HG03354 (cell line): ENCODE results near the gene FAM171A1.

ENCODE experiments used
- ATAC-seq: cut with Tn5 transposase; IDR thresholded peaks from one replicate; pipeline ENCODE4 v1.9.1; 2021; ENCODE audit warnings: mild to moderate bottlenecking; ENCODE audit not compliant: unreplicated experiment, poor library complexity, severe bottlenecking

FAM171A1 gene

GRCh38 chr10:15378569-15378968 is 7.5 kb upstream of the FAM171A1 start:
- ATAC-seq: no peak

- no peak for ATAC-seq
Measured at GRCh38 chr10:15374566-15374965, 3.5 kb upstream of the FAM171A1 start.

GRCh38 chr10:15374156-15374555 is 3.1 kb upstream of the FAM171A1 start:
- ATAC-seq: no peak

DNA sequence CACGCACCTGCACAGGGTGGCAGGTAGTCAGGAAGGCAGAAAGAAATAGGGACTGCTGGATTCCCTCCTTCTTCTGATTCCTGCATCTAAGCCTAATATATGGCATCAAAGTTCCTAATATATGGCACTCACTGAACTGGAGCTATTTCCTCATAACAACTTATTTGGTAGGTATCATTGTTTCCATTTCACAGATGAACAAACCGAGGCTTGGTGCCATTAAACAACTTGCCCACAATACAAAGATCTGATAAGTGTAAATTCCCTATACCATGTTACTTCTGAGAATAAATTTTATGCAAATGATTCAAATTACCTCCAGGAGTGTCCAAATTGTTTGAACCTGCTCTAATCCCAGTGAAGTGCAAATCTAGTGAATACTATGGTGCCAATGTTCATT is 2.1 kb upstream of the FAM171A1 start:
- ATAC-seq: no peak

- ATAC-seq: peak; percentile 38
Measured at GRCh38 chr10:15370212-15370855, 755 bp downstream of the FAM171A1 start.

GRCh38 chr10:15369256-15370211 is 1.6 kb downstream of the FAM171A1 start:
- ATAC-seq: no peak

GRCh38 chr10:15368101-15368855 is 2.8 kb downstream of the FAM171A1 start:
- ATAC-seq: no peak

GRCh38 chr10:15367296-15368085 is 3.6 kb downstream of the FAM171A1 start:
- ATAC-seq: no peak

- no peak for ATAC-seq
Measured at GRCh38 chr10:15365692-15366091, 5.4 kb downstream of the FAM171A1 start.

- no peak for ATAC-seq
Measured at GRCh38 chr10:15364001-15364400, 7.1 kb downstream of the FAM171A1 start.

DNA sequence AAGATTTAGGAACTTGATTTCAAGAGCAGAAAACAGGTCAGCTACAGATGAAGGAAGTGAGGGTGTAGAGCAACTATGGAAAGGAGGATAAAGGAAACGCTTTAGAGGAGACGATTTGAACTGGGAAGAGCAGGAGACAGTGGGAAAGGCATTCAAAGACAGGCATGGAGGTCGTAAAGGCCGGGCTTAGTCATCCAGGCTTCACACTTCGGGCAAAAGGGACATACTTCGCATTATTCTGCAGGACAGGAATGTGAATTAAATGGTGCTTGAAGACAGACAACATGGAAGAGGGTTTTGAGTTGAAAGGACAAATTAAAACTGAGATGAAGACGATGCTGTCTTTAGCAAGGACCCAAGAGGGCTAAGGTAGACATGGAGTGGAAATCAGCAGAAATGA is 8.1 kb downstream of the FAM171A1 start:
- no peak for ATAC-seq

GRCh38 chr10:15361131-15361530 is 10.0 kb downstream of the FAM171A1 start:
- no peak for ATAC-seq

GRCh38 chr10:15360566-15360965 is 10.5 kb downstream of the FAM171A1 start:
- ATAC-seq: no peak

DNA sequence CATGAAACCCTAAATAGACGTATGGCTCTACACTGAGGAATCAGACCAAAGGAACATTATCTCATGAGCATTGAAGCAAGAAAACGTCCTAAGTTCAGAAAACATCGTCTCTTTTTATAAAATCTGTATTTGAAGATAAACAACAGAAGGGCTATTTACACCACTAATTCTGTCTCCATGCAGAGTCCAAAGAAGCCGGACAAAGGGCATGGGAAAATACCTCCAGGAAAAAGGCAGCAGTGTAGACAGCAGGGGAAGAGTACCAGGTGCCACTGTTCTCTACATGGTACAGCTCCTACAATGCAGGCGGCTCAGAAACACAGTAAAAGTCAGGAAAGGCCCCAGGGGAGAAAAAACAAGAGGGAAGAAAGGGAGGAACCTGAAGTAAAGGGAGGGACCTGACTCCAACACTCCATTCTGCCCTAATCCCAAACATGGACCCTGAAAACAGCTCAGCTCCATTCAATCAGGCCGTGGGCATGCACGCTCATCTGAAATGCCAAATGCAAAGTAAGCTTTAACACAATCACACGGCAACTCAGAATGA is 17.5 kb downstream of the FAM171A1 start:
- ATAC-seq: no peak

DNA sequence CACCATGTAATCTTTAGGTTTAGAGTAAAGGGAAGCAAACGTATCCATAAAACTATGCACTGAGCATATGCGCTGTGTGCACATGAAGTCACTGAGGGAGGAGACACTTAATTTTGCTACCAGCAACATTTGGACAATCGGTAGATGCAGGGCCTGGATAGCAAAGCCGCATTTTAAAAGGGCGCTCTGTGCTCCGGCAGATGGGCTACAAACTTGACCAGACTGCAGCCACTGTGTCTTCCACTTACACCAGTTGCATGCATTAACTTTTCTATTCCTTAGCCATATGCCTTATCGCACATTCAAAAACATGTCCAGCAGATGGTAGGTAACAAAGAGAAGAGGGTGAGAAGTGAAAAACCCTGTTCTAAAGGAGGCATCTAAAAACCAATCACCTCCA is 18.3 kb downstream of the FAM171A1 start:
- no peak for ATAC-seq

GRCh38 chr10:15352201-15352600 is 18.9 kb downstream of the FAM171A1 start:
- no peak for ATAC-seq

- ATAC-seq: no peak
Measured at GRCh38 chr10:15351099-15351820, 19.8 kb downstream of the FAM171A1 start.

DNA sequence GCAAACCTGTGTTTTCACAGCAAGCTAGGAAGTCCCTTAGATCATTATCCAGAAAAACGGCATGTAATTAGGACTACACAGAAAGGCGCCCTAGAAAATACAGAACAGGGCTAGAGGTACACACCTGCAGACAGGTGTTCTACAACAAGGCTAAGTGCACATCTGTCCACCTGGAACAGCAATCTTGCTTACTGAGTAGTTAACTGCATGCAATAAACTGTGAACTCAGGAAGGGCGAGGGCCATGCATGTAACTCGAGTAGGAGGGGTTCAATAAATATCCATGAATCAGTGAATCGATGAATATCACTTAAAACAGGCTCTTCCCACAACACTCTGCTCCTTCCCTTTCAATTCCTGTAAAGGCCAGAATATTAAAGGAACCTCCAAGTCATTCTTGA is 22.0 kb downstream of the FAM171A1 start:
- no peak for ATAC-seq

GRCh38 chr10:15348579-15348978 is 22.5 kb downstream of the FAM171A1 start:
- no peak for ATAC-seq
